Left ventricle myocardium superior (tissue), 1 donor: ENCODE data around the gene LILRB4. TPM values are rescaled to one million over a fixed set of nuclear protein-coding genes. Genes with fewer than 3 reads are reported as not detected.
"Not testable (repeated sequence)": the region's sequence is repeated elsewhere in the genome, so short reads cannot be mapped to it uniquely, and the experiment has no call there.

Experiments
- ATAC-seq: fragments of 200-7000 bp; cut with Tn5 transposase; one replicate; pipeline ENCODE4 v1.9.1; 2020; ENCODE audit warnings: mild to moderate bottlenecking, moderate library complexity
- DNase-seq: peaks from one replicate; pipeline ENCODE4 v3.0.0-alpha.2; 2020
- intact Hi-C: fragments of 100-400 bp; cut with micrococcal nuclease; formaldehyde crosslinking; loops from one replicate; pipeline ENCODE4 v1.11.0; 2022
- long read RNA-seq: library from polyadenylated mRNA; unstranded; transcript quantifications from one replicate; pipeline ENCODE4 v2.0.0, GENCODE V29; 2021
- total RNA-seq: library from RNA; stranded (reverse); fragmentation: NEBNext Ultra II Directional; extraction: Animal tissue kit (Norgen Biotek cat#: 25700); gene quantifications from one replicate; pipeline ENCODE4 v1.2.1, GENCODE V29; 2021
- donor health status: DM: no; HTN: yes; CAD: no; lungs with severe emphysema.

The LILRB4 gene
- 3.3 TPM for total RNA-seq
- long read RNA-seq, partial matches to known transcripts: 4 of 7 reads
- long read RNA-seq, other reads (novel, unspliced or antisense): 3 of 7 reads

DNA sequence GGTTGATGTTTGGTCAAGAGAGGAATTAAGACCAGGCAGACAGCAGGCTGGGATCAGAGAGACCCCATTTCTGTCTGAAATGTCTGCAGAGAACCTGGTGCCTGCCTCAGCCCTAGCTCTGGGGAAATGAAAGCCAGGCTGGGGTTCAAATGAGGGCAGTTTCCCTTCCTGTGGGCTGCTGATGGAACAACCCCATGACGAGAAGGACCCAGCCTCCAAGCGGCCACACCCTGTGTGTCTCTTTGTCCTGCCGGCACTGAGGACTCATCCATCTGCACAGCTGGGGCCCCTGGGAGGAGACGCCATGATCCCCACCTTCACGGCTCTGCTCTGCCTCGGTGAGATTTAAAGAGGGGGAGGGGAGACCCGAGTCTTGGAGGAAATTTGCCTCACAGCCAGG is at the start of gene LILRB4:
LILRB4 (plus strand) TSS at position 256 of the 400 bp plus-strand sequence; CDS start at position 305, 49 bp downstream.
- peak; percentile 83 for ATAC-seq
- intact Hi-C loops: no loop called here
- DNase-seq: peak; percentile 56

DNA sequence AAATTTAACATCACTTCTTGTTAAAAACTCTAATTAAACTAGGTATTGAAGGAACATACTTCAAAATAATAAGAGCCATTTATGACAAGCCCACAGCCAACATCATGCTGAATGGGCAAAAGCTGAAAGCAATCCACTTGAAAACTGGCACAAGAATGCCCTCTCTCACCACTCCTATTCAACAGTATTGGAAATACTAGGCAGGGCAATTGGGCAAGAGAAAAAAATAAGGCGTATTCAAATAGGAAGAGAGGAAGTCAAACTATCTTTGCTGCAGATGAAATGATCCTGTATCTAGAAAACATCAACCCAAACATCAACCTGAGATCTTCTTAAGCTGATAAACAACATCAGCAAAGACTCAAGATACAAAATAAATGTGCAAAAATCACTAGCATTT is 48.1 kb upstream of the LILRB4 start:
- intact Hi-C loops: no loop called here
- ATAC-seq (no peak), DNase-seq (no peak)

DNA sequence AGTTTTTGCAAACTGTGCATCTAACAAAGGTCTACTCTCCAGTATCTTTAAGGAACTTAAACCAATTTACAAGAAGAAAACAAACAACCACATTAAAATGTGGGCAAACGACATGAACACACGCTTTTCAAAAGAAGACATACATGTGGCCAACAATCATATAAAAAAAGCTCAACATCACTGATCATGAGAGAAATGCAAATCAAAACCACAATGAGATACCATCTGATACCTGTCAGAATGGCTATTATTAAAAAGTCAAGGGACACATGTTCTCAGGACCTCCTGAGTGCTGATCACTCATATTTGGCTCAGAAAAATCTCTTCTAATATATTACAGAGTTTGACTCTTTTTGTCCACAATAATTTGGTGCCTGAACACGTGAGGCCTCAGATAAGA is 46.7 kb upstream of the LILRB4 start:
- intact Hi-C loops: no loop called here
- ATAC-seq (no peak), DNase-seq (no peak)

GRCh38 chr19:54616821-54617560 is 45.8 kb upstream of the LILRB4 start:
- intact Hi-C loops: no loop called here
- ATAC-seq: no peak
- no peak for DNase-seq

DNA sequence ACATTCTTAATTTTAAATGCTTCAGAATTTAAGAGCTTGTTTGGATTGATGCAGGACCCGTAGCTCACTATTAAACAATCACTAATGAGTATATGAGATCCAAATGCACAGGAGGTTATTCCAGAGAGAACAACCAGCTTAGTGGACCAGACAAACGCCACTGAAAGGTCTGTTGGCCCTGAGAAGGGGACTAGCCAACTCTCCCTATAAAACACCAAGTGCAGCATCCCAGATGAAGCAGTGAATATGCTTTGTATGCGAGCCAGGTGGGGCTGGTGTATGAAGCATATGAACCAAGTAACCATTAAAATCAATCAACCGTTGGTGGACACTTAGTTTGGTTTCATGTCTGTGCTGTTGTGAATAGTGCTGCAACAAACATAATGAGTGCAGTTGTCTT is 42.3 kb upstream of the LILRB4 start:
- no peak for DNase-seq
- intact Hi-C loops: no loop called here
- no peak for ATAC-seq

- DNase-seq (no peak), ATAC-seq (no peak)
- intact Hi-C loops: no loop called here
Observed at GRCh38 chr19:54622431-54622830, 40.4 kb upstream of the LILRB4 start.

DNA sequence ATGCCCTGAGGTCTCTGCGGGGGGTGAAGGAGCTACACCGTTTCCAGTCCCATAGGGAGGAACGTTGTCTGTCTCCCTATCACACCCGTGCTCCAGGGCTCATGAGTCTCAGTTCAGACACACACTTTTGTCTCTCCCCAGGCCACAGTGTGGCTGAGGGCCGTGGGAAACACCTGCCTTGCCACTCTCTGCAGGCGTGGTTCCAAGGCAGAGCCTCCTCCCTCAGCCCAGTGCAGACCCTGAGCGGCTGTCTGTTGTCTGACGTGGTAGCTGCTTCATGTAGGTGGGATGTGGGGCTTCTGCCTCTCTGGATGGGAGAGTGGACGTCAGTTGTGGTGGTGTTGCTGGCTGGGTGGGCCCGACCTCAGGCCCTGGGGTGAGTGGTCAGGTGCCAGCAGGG is 38.6 kb upstream of the LILRB4 start:
- intact Hi-C loops, DNase-seq, ATAC-seq: not testable (repeated sequence)

DNA sequence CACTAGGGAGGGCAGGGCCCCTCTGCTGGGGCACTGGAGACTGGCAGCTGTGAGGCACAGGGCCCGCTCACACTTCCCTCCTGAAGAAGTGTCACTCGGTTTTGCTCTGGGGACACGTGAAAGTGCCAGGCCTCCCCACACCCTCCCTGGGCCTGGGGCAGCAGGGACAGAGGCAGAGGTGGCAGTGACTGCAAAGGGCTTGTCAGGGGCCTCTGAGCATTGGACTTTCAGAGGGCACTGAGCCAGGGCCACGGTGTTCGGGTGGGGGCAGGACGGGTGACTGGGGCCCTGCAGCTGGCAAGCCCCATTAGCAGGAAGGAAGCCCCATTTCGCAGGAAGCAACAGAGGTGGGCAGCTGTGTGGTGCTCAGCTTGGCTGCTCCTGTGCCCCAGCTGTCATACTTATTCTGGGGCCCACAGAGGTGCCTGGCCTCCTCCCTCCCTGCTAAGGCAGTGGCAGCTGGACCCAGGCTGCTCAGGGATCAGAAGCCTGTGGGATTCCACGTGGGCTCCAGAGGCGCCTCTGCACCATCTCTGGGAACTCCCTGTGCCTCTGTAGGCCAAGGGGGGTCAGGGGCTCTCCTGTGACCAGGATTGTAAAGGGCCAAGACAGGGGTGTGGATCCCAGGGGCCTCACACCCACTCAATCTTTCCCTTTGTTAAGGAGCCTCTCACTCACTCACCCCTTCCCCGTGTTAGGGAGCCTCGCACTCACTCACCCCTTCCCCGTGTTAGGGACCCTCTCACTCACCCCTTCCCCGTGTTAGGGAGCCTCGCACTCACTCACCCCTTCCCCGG is 37.7 kb upstream of the LILRB4 start:
- DNase-seq, ATAC-seq, intact Hi-C loops: not testable (repeated sequence)

GRCh38 chr19:54626757-54627156 is 36.0 kb upstream of the LILRB4 start:
- DNase-seq (no peak), ATAC-seq (no peak)
- intact Hi-C loops: no loop called here

- DNase-seq, intact Hi-C loops, ATAC-seq: not testable (repeated sequence)
Observed at GRCh38 chr19:54627912-54628311, 34.9 kb upstream of the LILRB4 start.

DNA sequence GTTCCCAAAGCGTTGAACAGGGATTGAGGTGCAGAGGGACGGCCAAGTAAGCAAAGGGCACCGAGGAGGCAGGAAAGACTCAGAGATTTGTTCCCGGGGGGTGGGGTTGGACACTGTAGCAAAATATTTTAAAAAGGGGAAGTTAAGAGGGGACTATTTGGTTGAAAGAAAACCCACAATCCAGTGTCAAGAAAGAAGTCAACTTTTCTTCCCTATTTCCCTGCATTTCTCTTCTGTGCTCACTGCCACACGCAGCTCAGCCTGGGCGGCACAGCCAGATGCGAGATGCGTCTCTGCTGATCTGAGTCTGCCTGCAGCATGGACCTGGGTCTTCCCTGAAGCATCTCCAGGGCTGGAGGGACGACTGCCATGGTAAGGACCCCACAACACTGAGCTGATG is 32.5 kb upstream of the LILRB4 start, which contains the start of gene LILRB1:
LILRB1 (plus strand) TSS at position 223 of the 400 bp plus-strand sequence. CDS start 590 bp downstream, outside the sequence.
- DNase-seq, intact Hi-C loops: not testable (repeated sequence)
- ATAC-seq: peak; percentile 41

DNA sequence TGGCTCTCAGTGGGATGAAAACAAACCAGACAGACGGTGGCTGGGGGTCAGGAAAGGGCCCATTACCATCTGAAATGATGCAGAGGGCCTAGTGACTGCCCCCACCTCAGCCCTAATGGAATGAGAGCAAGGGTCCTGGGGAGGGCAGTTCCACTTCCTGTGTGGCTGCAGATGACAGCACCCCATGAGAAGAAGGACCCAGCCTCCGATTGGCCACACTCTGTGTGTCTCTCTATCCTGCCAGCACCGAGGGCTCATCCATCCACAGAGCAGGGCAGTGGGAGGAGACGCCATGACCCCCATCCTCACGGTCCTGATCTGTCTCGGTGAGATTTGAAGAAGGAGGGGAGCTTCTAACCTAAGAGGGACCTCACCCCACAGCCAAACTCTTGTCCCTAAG is 32.0 kb upstream of the LILRB4 start:
- ATAC-seq (peak; percentile 17), DNase-seq (no peak)
- intact Hi-C loops: no loop called here

DNA sequence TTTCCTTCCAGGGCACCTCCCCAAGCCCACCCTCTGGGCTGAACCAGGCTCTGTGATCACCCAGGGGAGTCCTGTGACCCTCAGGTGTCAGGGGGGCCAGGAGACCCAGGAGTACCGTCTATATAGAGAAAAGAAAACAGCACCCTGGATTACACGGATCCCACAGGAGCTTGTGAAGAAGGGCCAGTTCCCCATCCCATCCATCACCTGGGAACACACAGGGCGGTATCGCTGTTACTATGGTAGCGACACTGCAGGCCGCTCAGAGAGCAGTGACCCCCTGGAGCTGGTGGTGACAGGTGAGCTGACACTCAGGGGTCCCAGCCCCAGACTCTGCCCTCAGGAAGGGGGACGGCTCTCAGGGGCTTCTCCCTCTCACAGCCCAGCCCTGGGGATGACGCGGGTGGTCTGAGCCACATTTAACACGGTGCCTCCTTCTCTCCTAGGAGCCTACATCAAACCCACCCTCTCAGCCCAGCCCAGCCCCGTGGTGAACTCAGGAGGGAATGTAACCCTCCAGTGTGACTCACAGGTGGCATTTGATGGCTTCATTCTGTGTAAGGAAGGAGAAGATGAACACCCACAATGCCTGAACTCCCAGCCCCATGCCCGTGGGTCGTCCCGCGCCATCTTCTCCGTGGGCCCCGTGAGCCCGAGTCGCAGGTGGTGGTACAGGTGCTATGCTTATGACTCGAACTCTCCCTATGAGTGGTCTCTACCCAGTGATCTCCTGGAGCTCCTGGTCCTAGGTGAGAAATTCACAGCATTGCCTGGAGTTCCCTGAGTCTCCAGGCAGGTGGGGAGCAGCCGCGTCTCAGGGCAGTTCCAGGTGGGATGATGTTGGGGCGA is 31.1 kb upstream of the LILRB4 start:
- intact Hi-C loops, ATAC-seq, DNase-seq: not testable (repeated sequence)

DNA sequence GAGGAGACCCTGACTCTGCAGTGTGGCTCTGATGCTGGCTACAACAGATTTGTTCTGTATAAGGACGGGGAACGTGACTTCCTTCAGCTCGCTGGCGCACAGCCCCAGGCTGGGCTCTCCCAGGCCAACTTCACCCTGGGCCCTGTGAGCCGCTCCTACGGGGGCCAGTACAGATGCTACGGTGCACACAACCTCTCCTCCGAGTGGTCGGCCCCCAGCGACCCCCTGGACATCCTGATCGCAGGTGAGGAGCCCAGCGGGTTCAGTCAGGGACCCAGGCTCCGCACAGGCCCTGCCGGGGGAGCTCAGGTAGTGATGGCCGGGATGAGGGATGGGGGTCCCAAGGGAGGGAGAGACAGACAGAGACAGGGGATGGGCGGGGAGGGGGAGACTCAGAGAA is 30.3 kb upstream of the LILRB4 start:
- intact Hi-C loops, ATAC-seq, DNase-seq: not testable (repeated sequence)

GRCh38 chr19:54633401-54633800 is 29.4 kb upstream of the LILRB4 start:
- intact Hi-C loops: no loop called here
- ATAC-seq: no peak
- no peak for DNase-seq

GRCh38 chr19:54636081-54636480 is 26.7 kb upstream of the LILRB4 start:
- DNase-seq, ATAC-seq, intact Hi-C loops: not testable (repeated sequence)

DNA sequence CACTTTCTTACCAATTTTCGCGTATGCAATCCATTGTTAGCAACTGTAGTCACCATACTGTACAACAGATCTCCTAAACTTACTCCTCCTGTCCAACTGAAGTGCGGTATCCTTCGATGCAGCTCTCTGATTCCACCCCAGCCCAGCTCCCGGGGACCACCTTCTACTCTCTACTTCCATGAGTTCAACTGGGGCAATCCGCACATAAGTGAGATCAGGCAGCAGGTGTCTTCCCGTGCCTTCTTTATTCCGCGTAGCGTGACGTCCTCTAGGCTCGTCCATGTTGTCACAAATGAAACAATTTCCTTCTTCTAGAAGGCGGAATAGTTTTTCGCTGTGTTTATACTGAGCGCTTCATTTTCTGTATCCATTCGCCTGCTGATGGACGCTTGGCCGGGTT is 24.1 kb upstream of the LILRB4 start:
- DNase-seq: no peak
- no peak for ATAC-seq
- intact Hi-C loops: no loop called here

DNA sequence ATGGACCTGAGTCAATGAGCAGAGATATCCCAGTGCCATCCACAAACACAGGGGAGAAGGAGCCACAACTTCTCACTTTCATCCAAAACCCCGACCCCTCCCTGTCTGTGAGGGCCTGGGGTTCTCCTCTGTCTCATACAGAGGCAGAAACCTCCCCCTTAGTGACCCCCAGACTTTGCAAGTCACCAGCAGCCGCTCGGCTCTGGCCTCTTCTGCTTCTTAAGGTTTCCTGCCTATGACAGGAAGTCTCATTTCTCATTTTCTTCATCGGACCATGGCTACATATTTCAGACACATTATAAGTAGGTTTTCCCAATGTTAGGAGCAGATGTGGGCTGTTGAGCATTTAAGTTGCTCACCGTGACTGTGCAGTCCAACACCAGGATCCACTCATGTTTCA is 19.8 kb upstream of the LILRB4 start:
- peak; percentile 29 for ATAC-seq
- intact Hi-C loops, DNase-seq: not testable (repeated sequence)

GRCh38 chr19:54643583-54643982 is 19.2 kb upstream of the LILRB4 start:
- ATAC-seq: peak; percentile 71
- intact Hi-C loops, DNase-seq: not testable (repeated sequence)
